CD4-positive, CD25-positive, alpha-beta regulatory T cell (primary cell): Measurements from ENCODE around the gene MAPK8IP2. TPM values are rescaled to one million over a fixed set of nuclear protein-coding genes. Genes with fewer than 3 reads are reported as not detected.

Experiments used
- ATAC-seq, 2 donors: fragments of 150-1000 bp; cut with Tn5 transposase; one replicate each; pipeline ENCODE4 v1.10.0; 2021; ENCODE audit warnings: low read depth in 2 of 2, moderate number of reproducible peaks in 2 of 2, moderate library complexity in 1 of 2
- DNase-seq, 3 donors: peaks; one replicate each; pipeline versions ENCODE4 v3.0.0 to v3.0.0-alpha.2; 2012 to 2022; ENCODE audit warnings: mixed read lengths in 1 of 3
- H3K27ac ChIP-seq: one replicate; pipeline ENCODE4 v1.7.0; 2013; ENCODE audit warnings: mild to moderate bottlenecking, low read length; ENCODE audit not compliant: insufficient read depth, poor library complexity, severe bottlenecking
- H3K27me3 ChIP-seq: one replicate; pipeline ENCODE4 v1.7.0; 2013; ENCODE audit warnings: low read length; ENCODE audit not compliant: control insufficient read depth, insufficient read depth
- H3K36me3 ChIP-seq: one replicate; pipeline ENCODE4 v1.7.0; 2013; ENCODE audit warnings: mild to moderate bottlenecking, low read length, moderate library complexity; ENCODE audit not compliant: control insufficient read depth, insufficient read depth
- H3K4me1 ChIP-seq: 2 replicates; pipeline ENCODE4 v1.7.0; 2013; ENCODE audit warnings: mild to moderate bottlenecking, low read length; ENCODE audit not compliant: insufficient read depth, control insufficient read depth, poor library complexity, severe bottlenecking
- H3K4me3 ChIP-seq: one replicate; pipeline ENCODE4 v1.7.0; 2013; ENCODE audit warnings: low read depth, mild to moderate bottlenecking, low read length, moderate library complexity
- H3K9me3 ChIP-seq, 2 experiments: 1 replicate in 1 of 2; 2 replicates in 1 of 2; pipeline ENCODE4 v1.7.0; 2013; ENCODE audit warnings: low read length in 2 of 2, mild to moderate bottlenecking in 1 of 2, moderate library complexity in 1 of 2; ENCODE audit not compliant: control insufficient read depth in 2 of 2
- H3K27ac Mint-ChIP-seq, 3 donors: one replicate each; pipeline ENCODE4 v1.8.0; 2020 to 2022; ENCODE audit warnings: mild to moderate bottlenecking in 3 of 3, mixed read lengths in 3 of 3, moderate library complexity in 2 of 3
- H3K27me3 Mint-ChIP-seq: one replicate; pipeline ENCODE4 v1.8.0; 2022; ENCODE audit warnings: mild to moderate bottlenecking, mixed read lengths
- H3K36me3 Mint-ChIP-seq: one replicate; pipeline ENCODE4 v1.8.0; 2020; ENCODE audit warnings: mixed read lengths
- H3K4me1 Mint-ChIP-seq, 4 donors: one replicate each; pipeline ENCODE4 v1.8.0; 2020 to 2022; ENCODE audit warnings: mixed read lengths in 4 of 4, mild to moderate bottlenecking in 1 of 4
- H3K4me3 Mint-ChIP-seq, 4 donors: one replicate each; pipeline ENCODE4 v1.8.0; 2020 to 2022; ENCODE audit warnings: mild to moderate bottlenecking in 4 of 4, mixed read lengths in 4 of 4, moderate library complexity in 3 of 4
- H3K9me3 Mint-ChIP-seq, 7 donors: one replicate each; pipeline ENCODE4 v1.8.0; 2020 to 2022; ENCODE audit warnings: mixed read lengths in 7 of 7, mild to moderate bottlenecking in 3 of 7, moderate library complexity in 2 of 7
- polyA plus RNA-seq, 4 donors: library from polyadenylated mRNA; unstranded; fragments of 300-500 nt; fragmentation: Illumina TruSeq; gene quantifications; one replicate each; pipeline ENCODE4 v1.2.3, GENCODE V29; 2021
- total RNA-seq: library from RNA; stranded (reverse); gene quantifications from one replicate; pipeline ENCODE4 v1.2.3, GENCODE V29; 2022

Gene MAPK8IP2
- total and polyA plus RNA-seq, 5 donors from 2014 or later = 0.30 TPM; not detected in 4

DNA sequence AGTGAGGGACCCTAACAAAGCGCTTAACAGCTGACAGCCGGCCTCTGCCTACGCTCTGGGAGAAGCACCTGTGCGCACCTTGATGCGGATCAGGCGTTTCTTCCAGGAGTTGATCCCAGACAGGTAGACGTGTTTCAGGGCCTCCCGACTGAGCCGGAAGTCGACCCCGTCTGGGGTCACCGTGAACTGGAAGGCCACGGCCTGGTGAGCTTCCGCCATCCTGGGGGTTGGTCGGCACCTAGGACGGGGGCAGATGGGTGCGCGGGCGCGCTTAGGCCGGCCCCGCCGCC lies 23.0 kb upstream of the MAPK8IP2 start:
- H3K36me3 ChIP-seq = peaks cover 19% of the 10 kb centered on the region
- peak overlapping the region in 1 of 3 donors; percentile 8 for H3K27ac Mint-ChIP-seq
- no peak for ATAC-seq

DNA sequence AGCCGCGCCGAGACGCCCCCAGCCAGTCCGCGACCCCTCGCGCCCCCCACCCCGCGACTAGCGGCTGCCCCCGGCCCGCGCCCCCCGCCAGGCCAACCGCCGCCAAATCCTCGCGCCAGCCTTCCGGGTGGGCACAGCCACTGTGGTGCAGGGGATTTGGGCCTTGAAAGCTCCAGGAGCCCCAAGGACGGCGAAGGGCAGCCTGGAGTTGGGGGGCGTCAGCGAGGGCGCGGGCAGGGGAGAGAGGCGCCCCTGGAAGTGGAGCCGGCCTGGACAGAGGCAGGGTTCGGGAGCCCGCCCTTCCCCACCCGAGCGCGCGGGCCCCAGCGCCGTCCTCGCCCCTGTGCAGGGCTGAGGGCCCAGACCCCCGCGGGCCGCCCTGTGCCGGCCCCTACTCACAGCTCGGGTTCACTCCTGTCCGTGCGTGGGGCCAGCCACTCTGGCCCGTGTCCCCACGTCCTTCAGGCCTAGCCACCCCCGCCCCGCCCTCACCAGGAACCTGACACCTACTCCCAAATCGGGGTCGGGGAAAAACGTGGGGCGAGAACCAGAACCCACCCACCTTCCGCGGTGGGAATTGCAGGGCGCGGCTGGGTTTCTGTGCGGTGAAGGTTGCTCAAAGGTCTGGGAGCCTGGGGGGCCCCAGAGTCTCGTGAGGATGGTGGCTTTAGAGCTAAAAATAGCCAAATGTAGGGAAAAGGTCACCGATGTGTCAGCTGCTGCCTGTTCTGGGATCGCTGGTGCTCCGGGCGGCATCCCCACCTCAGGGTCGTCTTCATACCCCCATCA lies 22.4 kb upstream of the MAPK8IP2 start, which contains the start of gene CPT1B:
TSS of gene CPT1B (minus strand) at position 441 of the 789 bp plus-strand sequence. CDS start 512 bp downstream, outside the sequence.
- Histone ChIP-seq H3K27ac (no peak within 1 kb of the TSS), H3K4me3 (no peak within 1 kb of the TSS), H3K27me3 (no peaks in the 10 kb centered on the region), H3K9me3 (no peaks in the 10 kb centered on the region), H3K4me1 (peaks cover 21% of the 10 kb centered on the region), H3K36me3 (peaks cover 19% of the 10 kb centered on the region)
- Mint-ChIP-seq H3K27ac (peak within 1 kb of the TSS in 1 of 3 donors; percentile 8), H3K27me3 (no peaks in the 10 kb centered on the region), H3K4me3 (peak within 1 kb of the TSS in 1 of 4 donors; percentile 28), H3K9me3 (no peaks in the 10 kb centered on the region), H3K4me1 (peaks cover 0 to 34% (median 11%) of the 10 kb centered on the region in 4 donors), H3K36me3 (peaks cover 5% of the 10 kb centered on the region)
- no peak for ATAC-seq
- DNase-seq = no peak

More for the DNA sequence above, 23.0 kb upstream of the MAPK8IP2 start:
- Histone ChIP-seq H3K9me3 (no peaks in the 10 kb centered on the region), H3K4me1 (peaks cover 19% of the 10 kb centered on the region), H3K27me3 (no peaks in the 10 kb centered on the region), H3K27ac (no peak overlapping the region), H3K4me3 (no peak overlapping the region)
- no peak for DNase-seq
- Mint-ChIP-seq H3K27me3 (no peaks in the 10 kb centered on the region), H3K36me3 (peaks cover 5% of the 10 kb centered on the region), H3K9me3 (no peaks in the 10 kb centered on the region), H3K4me3 (peak overlapping the region in 1 of 4 donors; percentile 28), H3K4me1 (peaks cover 0 to 31% (median 9%) of the 10 kb centered on the region in 4 donors)

DNA sequence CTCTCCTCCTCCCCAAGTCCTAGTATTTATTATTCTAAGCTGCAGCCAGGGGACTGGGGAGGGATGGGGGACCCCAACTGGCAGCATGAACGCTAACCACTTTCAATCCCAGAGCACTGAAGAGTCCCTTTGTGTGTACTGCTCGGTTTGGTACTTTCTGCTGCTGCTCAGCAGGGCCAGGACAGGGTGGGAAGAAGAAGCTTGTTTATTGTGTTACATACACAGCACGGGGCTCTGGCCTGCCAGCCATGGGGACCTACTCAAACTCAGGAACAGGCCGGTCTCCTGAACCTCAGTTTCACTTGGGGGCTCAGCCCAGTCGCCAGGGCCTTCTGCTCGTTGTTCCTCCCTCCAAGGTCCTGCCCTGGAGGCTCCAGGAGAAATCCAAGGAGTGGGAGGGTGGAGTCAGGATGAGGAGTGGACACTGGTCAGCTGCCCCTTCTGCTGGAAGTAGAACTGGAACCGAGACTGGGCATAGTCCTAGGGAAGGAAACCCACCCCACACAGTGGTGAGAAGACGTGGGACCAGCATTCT lies 21.8 kb upstream of the MAPK8IP2 start:
- peaks cover 27% of the 10 kb centered on the region for H3K4me1 ChIP-seq
- peaks cover 19% of the 10 kb centered on the region for H3K36me3 ChIP-seq
- Mint-ChIP-seq H3K27me3 (no peaks in the 10 kb centered on the region), H3K4me3 (no peak overlapping the region), H3K9me3 (no peaks in the 10 kb centered on the region), H3K36me3 (peaks cover 5% of the 10 kb centered on the region), H3K4me1 (peaks cover 0 to 39% (median 16%) of the 10 kb centered on the region in 4 donors), H3K27ac (no peak overlapping the region)
- no peaks in the 10 kb centered on the region for H3K9me3 ChIP-seq
- ATAC-seq (no peak), DNase-seq (no peak)
- no peak overlapping the region for H3K4me3 ChIP-seq
- no peak overlapping the region for H3K27ac ChIP-seq
- H3K27me3 ChIP-seq = no peaks in the 10 kb centered on the region

DNA sequence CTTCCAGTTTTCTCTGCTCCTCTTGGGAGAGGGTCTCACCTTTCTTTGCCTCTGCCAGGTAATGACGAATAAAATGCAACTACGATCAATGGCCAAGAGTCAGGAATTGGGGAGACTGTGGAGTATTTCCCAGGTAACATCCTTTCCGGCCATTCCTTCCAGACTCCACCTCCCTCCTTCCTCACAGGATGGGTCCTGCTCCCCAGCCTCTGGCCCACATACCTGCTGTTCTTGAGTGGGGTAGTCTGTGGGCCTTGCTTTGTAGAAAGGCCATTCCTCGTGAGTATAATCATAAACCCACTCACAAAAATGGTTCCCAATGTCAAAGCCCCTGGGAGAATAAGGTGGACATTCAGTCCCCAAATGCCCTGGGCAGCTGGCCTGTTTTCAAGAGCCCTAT lies 20.8 kb upstream of the MAPK8IP2 start:
- Histone ChIP-seq H3K27ac (no peak overlapping the region), H3K27me3 (no peaks in the 10 kb centered on the region), H3K9me3 (no peaks in the 10 kb centered on the region), H3K4me3 (no peak overlapping the region), H3K4me1 (peaks cover 27% of the 10 kb centered on the region), H3K36me3 (peaks cover 15% of the 10 kb centered on the region)
- H3K4me3 Mint-ChIP-seq = peak overlapping the region in 3 of 4 donors; percentile 66 to 90 (median 77)
- H3K4me1 Mint-ChIP-seq = peaks cover 0 to 47% (median 16%) of the 10 kb centered on the region in 4 donors
- no peaks in the 10 kb centered on the region for H3K27me3 Mint-ChIP-seq
- peaks cover 5% of the 10 kb centered on the region for H3K36me3 Mint-ChIP-seq
- H3K9me3 Mint-ChIP-seq = no peaks in the 10 kb centered on the region
- peak overlapping the region in 2 of 3 donors; percentile 12 to 29 for H3K27ac Mint-ChIP-seq
- DNase-seq = no peak
- ATAC-seq = no peak

DNA sequence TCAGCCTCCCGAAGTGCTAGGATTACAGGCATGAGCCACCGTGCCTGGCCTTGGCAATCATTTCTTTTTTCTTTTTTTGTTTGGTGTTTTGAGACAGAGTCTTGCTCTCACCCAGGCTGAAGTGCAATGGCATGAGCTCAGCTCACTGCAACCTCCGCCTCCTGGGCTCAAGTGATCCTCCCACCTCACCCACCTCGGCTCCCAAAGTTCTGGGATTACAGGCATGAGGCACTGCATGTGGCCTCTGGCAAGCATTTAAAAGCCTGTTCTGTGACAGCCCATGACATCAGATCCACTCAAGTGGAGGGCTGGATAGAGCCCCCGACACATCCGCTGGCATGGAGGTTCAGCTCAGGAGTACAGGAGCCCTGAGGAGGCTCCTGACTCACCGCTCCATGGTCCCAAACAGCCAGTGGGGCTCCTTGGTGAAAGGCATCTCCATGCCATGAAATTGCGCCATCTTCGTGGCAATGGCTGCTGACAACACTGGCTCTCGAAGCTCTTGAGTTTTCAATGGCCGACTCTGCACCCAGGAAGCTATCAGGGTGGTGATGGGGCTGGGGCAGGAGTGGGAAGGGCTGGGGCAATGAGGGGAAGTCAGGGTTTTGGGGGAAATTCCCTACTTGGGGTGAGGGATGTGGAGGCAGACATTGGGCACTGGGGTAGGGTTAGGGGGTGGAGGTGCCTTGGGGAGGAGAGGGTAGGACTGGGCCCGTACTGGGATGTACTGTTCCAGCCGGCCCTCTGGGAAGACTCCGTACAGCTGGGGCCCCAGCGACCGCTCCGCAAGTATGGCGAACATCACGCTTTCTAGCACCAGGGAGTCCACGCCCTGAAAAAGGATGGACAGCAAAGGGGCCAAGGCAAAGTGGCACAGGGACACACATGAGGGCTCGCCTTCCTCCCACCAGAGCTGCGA lies 19.3 kb upstream of the MAPK8IP2 start:
- H3K27ac Mint-ChIP-seq = peak overlapping the region; percentile 46 to 92 (median 91)
- H3K4me1 ChIP-seq = peaks cover 27% of the 10 kb centered on the region
- peak overlapping the region; percentile 87 to 97 (median 88) for H3K4me3 Mint-ChIP-seq
- no peaks in the 10 kb centered on the region for H3K36me3 Mint-ChIP-seq
- peak overlapping the region; percentile 98 for H3K27ac ChIP-seq
- ATAC-seq = no peak
- H3K4me3 ChIP-seq = peak overlapping the region; percentile 66
- no peak for DNase-seq
- H3K9me3 ChIP-seq = no peaks in the 10 kb centered on the region
- H3K36me3 ChIP-seq = peaks cover 15% of the 10 kb centered on the region
- H3K4me1 Mint-ChIP-seq = peaks cover 0 to 45% (median 16%) of the 10 kb centered on the region in 4 donors
- H3K27me3 Mint-ChIP-seq = no peaks in the 10 kb centered on the region
- no peaks in the 10 kb centered on the region for H3K27me3 ChIP-seq
- no peaks in the 10 kb centered on the region for H3K9me3 Mint-ChIP-seq

DNA sequence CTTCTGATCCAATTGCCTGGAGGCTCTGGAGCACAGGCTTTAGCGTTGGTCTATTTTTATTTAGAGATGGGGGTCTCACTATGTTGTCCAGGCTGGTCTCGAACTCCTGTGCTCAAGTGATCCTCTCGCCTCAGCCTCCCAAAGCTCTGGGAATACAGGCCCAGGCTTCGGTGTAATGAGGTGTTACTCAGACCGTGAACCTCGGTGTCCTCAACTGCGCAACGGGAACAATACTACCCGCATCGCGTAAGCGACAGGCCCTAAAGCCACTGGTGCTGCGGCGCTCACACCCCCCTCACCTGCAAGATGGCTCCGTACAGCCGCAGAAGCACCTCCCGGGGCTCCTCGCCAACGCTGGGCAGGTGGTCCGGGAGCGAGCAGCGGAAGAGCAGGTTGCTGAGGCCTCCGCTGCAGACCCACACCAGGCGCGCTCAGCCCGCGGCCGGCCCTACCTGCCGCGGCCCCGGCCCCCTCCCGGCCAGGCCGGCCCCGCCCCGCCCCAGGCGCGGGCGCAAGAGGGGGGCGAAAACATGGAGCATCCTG lies 18.6 kb upstream of the MAPK8IP2 start:
- H3K27ac Mint-ChIP-seq = peak overlapping the region; percentile 91 to 97 (median 92)
- H3K36me3 Mint-ChIP-seq = no peaks in the 10 kb centered on the region
- ATAC-seq (no peak), DNase-seq (peak in 1 of 3 donors; percentile 60)
- H3K4me3 Mint-ChIP-seq = peak overlapping the region; percentile 95 to 99 (median 96)
- peaks cover 27% of the 10 kb centered on the region for H3K4me1 ChIP-seq
- no peaks in the 10 kb centered on the region for H3K9me3 Mint-ChIP-seq
- H3K27me3 ChIP-seq = no peaks in the 10 kb centered on the region
- peak overlapping the region; percentile 98 for H3K27ac ChIP-seq
- H3K4me1 Mint-ChIP-seq = peaks cover 0 to 45% (median 16%) of the 10 kb centered on the region in 4 donors
- no peaks in the 10 kb centered on the region for H3K9me3 ChIP-seq
- H3K4me3 ChIP-seq = peak overlapping the region; percentile 66
- peaks cover 15% of the 10 kb centered on the region for H3K36me3 ChIP-seq
- no peaks in the 10 kb centered on the region for H3K27me3 Mint-ChIP-seq
